ENCODE results near the gene TEX2. TPM values are rescaled to one million over a fixed set of nuclear protein-coding genes. Genes with fewer than 3 reads are reported as not detected.

TEX2 gene
- total and polyA plus RNA-seq, 2 of the 13 experiments (the other 11 are each of a cell fraction or from before 2014, with no cell fraction given), result 21.4 to 37.7 TPM

GRCh38 chr17:64263000-64263766 is at the start of gene TEX2 (continued):
- TF ChIP-seq KDM3A (CRISPR knock-in tag; IDR thresholded peaks at IDR 0.05; ENCODE audit: low read depth), result 0 out of 2 replicates have a peak, but pooled peaks have one; percentile 70
- TF ChIP-seq KDM5B (CRISPR knock-in tag; IDR thresholded peaks at IDR 0.05; ENCODE audit: borderline replicate concordance), result peak; percentile 10; the same call in 1 of the 2 replicates
- TF ChIP-seq ZNF639 (CRISPR knock-in tag; conservative IDR thresholded peaks at IDR 0.05), result peak; percentile 78
- TF ChIP-seq JARID2 (CRISPR knock-in tag; IDR thresholded peaks at IDR 0.05; ENCODE audit: insufficient replicate concordance), result no peak
- TF ChIP-seq CBX5 (CRISPR knock-in tag; IDR thresholded peaks at IDR 0.05; ENCODE audit: borderline replicate concordance), result 0 out of 2 replicates have a peak, but pooled peaks have one; percentile 87
- TF ChIP-seq TOPORS (CRISPR knock-in tag; IDR thresholded peaks at IDR 0.05), result no peak
- TF ChIP-seq ZNF275 (CRISPR knock-in tag; IDR thresholded peaks at IDR 0.05; ENCODE audit: borderline replicate concordance), result no peak
- 0 out of 2 replicates have a peak, but pooled peaks have one; percentile 64 for TF ChIP-seq ZNF296 (CRISPR knock-in tag; conservative IDR thresholded peaks at IDR 0.05)
- peak; percentile 20; the same call in 1 of the 2 replicates for TF ChIP-seq HIC2 (CRISPR knock-in tag; IDR thresholded peaks at IDR 0.05; ENCODE audit: low read depth)
- TF ChIP-seq RBFOX2 (IDR thresholded peaks at IDR 0.05; ENCODE audit: low read depth, low read length), result peak; percentile 79
- TF ChIP-seq MED1 (CRISPR knock-in tag; IDR thresholded peaks at IDR 0.05), result peak; percentile 43
- TF ChIP-seq SNAPC2 (CRISPR knock-in tag; IDR thresholded peaks at IDR 0.05), result no peak
- peak; percentile 53; the same call in 1 of the 2 replicates for TF ChIP-seq HOMEZ (CRISPR knock-in tag; IDR thresholded peaks at IDR 0.05; ENCODE audit: low read depth)
- no peak for TF ChIP-seq ZMYM2 (CRISPR knock-in tag; IDR thresholded peaks at IDR 0.05)
- 0 out of 2 replicates have a peak, but pooled peaks have one; percentile 9 for TF ChIP-seq KAT7 (CRISPR knock-in tag; IDR thresholded peaks at IDR 0.05; ENCODE audit: borderline replicate concordance)
- TF ChIP-seq NR0B2 (CRISPR knock-in tag; IDR thresholded peaks at IDR 0.05), result peak; percentile 31; the same call in 1 of the 2 replicates
- peak; percentile 66; the same call in 1 of the 2 replicates for TF ChIP-seq SOX5 (CRISPR knock-in tag; IDR thresholded peaks at IDR 0.05; ENCODE audit: borderline replicate concordance)
- peak; percentile 54; the same call in 1 of the 2 replicates for TF ChIP-seq FOSL2 (CRISPR knock-in tag; IDR thresholded peaks at IDR 0.05)
- TF ChIP-seq KDM1A (CRISPR knock-in tag; IDR thresholded peaks at IDR 0.05), result peak; percentile 49; the same call in 1 of the 2 replicates
- peak; percentile 84 for TF ChIP-seq ELF3 (CRISPR knock-in tag; IDR thresholded peaks at IDR 0.05)
- peak; percentile 69 for TF ChIP-seq HDAC2 (CRISPR knock-in tag; IDR thresholded peaks at IDR 0.05)

All from HepG2 (cell line).